H1 (cell line): ENCODE results near the gene PILRB. TPM values are rescaled to one million over a fixed set of nuclear protein-coding genes. Genes with fewer than 3 reads are reported as not detected.
"Not testable (repeated sequence)": the region's sequence is repeated elsewhere in the genome, so short reads cannot be mapped to it uniquely, and the experiment has no call there.

ENCODE experiments used
- CTCF ChIA-PET: fragments of 300-600 bp; sonication (Branson Sonifier 250); formaldehyde crosslinking; loops from one replicate; lab custom pipeline; 2021; ENCODE audit not compliant: partially characterized antibody; lab: Charles Lee
- POLR2A ChIA-PET: fragments of 300-600 bp; sonication (Branson Sonifier 250); formaldehyde crosslinking; loops from one replicate; lab custom pipeline; 2021; ENCODE audit warnings: inconsistent platforms; ENCODE audit not compliant: partially characterized antibody; lab: Charles Lee
- DNase-seq, 2 experiments: peaks; one replicate each; pipeline versions ENCODE4 v3.0.0 to v3.0.0-alpha.2; 2010 to 2022; ENCODE audit warnings: low spot score in 2 of 2, low read depth in 1 of 2, mixed read lengths in 1 of 2
- FAIRE-seq: peaks from 2 replicates; lab custom pipeline; 2011; peaks lifted over from hg19 to GRCh38; lab: Jason Lieb, UNC
- H2AFZ ChIP-seq: 2 replicates; pipeline ENCODE4 v1.8.1; 2012; ENCODE audit warnings: low read length, inconsistent platforms
- H2AK5ac ChIP-seq: 2 replicates; pipeline ENCODE4 v1.6.1; 2013; ENCODE audit warnings: low read depth, low read length
- H2BK120ac ChIP-seq: replicated peaks from 2 replicates; pipeline ENCODE3; 2013; ENCODE audit warnings: low read depth, low read length, inconsistent platforms
- H2BK12ac ChIP-seq: 2 replicates; pipeline ENCODE4 v1.6.1; 2013; ENCODE audit warnings: low read depth, low read length
- H2BK15ac ChIP-seq: 2 replicates; pipeline ENCODE4 v1.6.1; 2013; ENCODE audit warnings: low read length
- H2BK20ac ChIP-seq: 2 replicates; pipeline ENCODE4 v1.6.1; 2013; ENCODE audit warnings: low read length
- H2BK5ac ChIP-seq: 2 replicates; pipeline ENCODE4 v1.6.1; 2013; ENCODE audit warnings: low read depth, low read length
- H3K14ac ChIP-seq: 2 replicates; pipeline ENCODE4 v1.6.1; 2013; ENCODE audit warnings: inconsistent platforms; ENCODE audit not compliant: insufficient read length
- H3K18ac ChIP-seq: 2 replicates; pipeline ENCODE4 v1.6.1; 2013; ENCODE audit warnings: low read length; ENCODE audit errors: extremely low read depth
- H3K23ac ChIP-seq: 2 replicates; pipeline ENCODE4 v1.6.1; 2013; ENCODE audit warnings: inconsistent platforms; ENCODE audit not compliant: insufficient read length
- H3K23me2 ChIP-seq: 2 replicates; pipeline ENCODE4 v1.6.1; 2013; ENCODE audit warnings: low read depth, low read length
- H3K27ac ChIP-seq: 2 replicates; pipeline ENCODE4 v1.6.1; 2011; ENCODE audit warnings: low read depth, low read length, inconsistent platforms
- H3K27me3 ChIP-seq, 4 experiments: replicated peaks in 1 of 4; 1 replicate in 1 of 4; 2 replicates in 3 of 4; pipeline versions ENCODE4 v1.6.1 to v1.8.1; 2011 to 2013; ENCODE audit warnings: low read length in 3 of 4, mild to moderate bottlenecking in 3 of 4, inconsistent platforms in 2 of 4, mixed read lengths in 2 of 4, moderate library complexity in 1 of 4; ENCODE audit not compliant: control insufficient read depth in 3 of 4, insufficient read depth in 3 of 4; ENCODE audit errors: extremely low read depth in 1 of 4
- H3K36me3 ChIP-seq, 4 experiments: 2 replicates each; pipeline versions ENCODE4 v1.6.1 to v1.8.1; 2011 to 2013; ENCODE audit warnings: mild to moderate bottlenecking in 4 of 4, low read length in 3 of 4, moderate library complexity in 2 of 4, control low read depth in 1 of 4, inconsistent platforms in 1 of 4; ENCODE audit not compliant: insufficient read depth in 4 of 4, control insufficient read depth in 2 of 4
- H3K4ac ChIP-seq: replicated peaks from 2 replicates; pipeline ENCODE3; 2013; ENCODE audit warnings: low read length, low read depth, mixed read lengths, inconsistent platforms; ENCODE audit not compliant: insufficient read length
- H3K4me1 ChIP-seq, 4 experiments: replicated peaks in 1 of 4; 1 replicate in 1 of 4; 2 replicates in 3 of 4; pipeline versions ENCODE4 v1.6.1 to v1.8.1; 2011 to 2013; ENCODE audit warnings: low read length in 3 of 4, inconsistent platforms in 2 of 4, mixed read lengths in 1 of 4; ENCODE audit not compliant: insufficient read depth in 4 of 4, control insufficient read depth in 3 of 4
- H3K4me2 ChIP-seq, 2 experiments: 2 replicates each; pipeline versions ENCODE4 v1.6.1 to v1.8.1; 2011 to 2013; ENCODE audit warnings: low read depth in 2 of 2, low read length in 2 of 2, control low read depth in 1 of 2, inconsistent platforms in 1 of 2, mild to moderate bottlenecking in 1 of 2; ENCODE audit not compliant: insufficient read depth in 1 of 2
- H3K4me3 ChIP-seq, 4 experiments: fragments of 200-600, 300-600 bp in 1 of 4; sonication (generic), shearing (Covaris generic), sonication (Bioruptor Twin) in 1 of 4; 2 replicates each; pipeline versions ENCODE4 v1.5.1 to v1.8.1; 2011 to 2016; ENCODE audit warnings: low read length in 4 of 4, low read depth in 3 of 4, control low read depth in 2 of 4, inconsistent platforms in 2 of 4, mild to moderate bottlenecking in 2 of 4, mixed read lengths in 1 of 4, moderate library complexity in 1 of 4; ENCODE audit not compliant: insufficient read depth in 2 of 4; ENCODE audit errors: extremely low read depth in 1 of 4
- H3K56ac ChIP-seq: replicated peaks from 2 replicates; pipeline ENCODE3; 2013; ENCODE audit warnings: low read depth, mild to moderate bottlenecking, mixed read lengths, low read length, inconsistent platforms; ENCODE audit not compliant: insufficient read length
- H3K79me1 ChIP-seq: 2 replicates; pipeline ENCODE4 v1.6.1; 2013; ENCODE audit warnings: low read depth, low read length, control low read depth
- H3K79me2 ChIP-seq, 2 experiments: 2 replicates each; pipeline versions ENCODE4 v1.6.1 to v1.8.1; 2012 to 2013; ENCODE audit warnings: low read length in 2 of 2, mild to moderate bottlenecking in 2 of 2, inconsistent platforms in 1 of 2; ENCODE audit not compliant: insufficient read depth in 2 of 2, control insufficient read depth in 1 of 2
- H3K9ac ChIP-seq, 4 experiments: replicated peaks in 1 of 4; 1 replicate in 1 of 4; 2 replicates in 3 of 4; pipeline versions ENCODE4 v1.6.1 to v1.8.1; 2011 to 2013; ENCODE audit warnings: low read depth in 3 of 4, low read length in 3 of 4, control low read depth in 2 of 4, mild to moderate bottlenecking in 2 of 4, moderate library complexity in 2 of 4, inconsistent platforms in 1 of 4; ENCODE audit errors: extremely low read depth in 1 of 4
- H3K9me3 ChIP-seq, 2 experiments: 2 replicates each; pipeline versions ENCODE4 v1.6.1 to v1.8.1; 2012 to 2013; ENCODE audit warnings: mild to moderate bottlenecking in 2 of 2, moderate library complexity in 2 of 2, control low read depth in 1 of 2, inconsistent platforms in 1 of 2, low read depth in 1 of 2, low read length in 1 of 2, mixed read lengths in 1 of 2; ENCODE audit not compliant: insufficient read depth in 2 of 2
- H4K20me1 ChIP-seq, 2 experiments: replicated peaks in 1 of 2; 2 replicates each; pipeline versions ENCODE3 to v1.8.1; 2011 to 2013; ENCODE audit warnings: inconsistent platforms in 2 of 2, low read length in 2 of 2, mild to moderate bottlenecking in 1 of 2; ENCODE audit not compliant: insufficient read depth in 2 of 2, control insufficient read depth in 1 of 2
- H4K5ac ChIP-seq: 2 replicates; pipeline ENCODE4 v1.6.1; 2013; ENCODE audit warnings: low read length, low read depth, mixed read lengths, inconsistent platforms; ENCODE audit not compliant: insufficient read length
- H4K8ac ChIP-seq: 2 replicates; pipeline ENCODE4 v1.8.0; 2013; ENCODE audit warnings: mild to moderate bottlenecking, moderate library complexity, low read length, inconsistent platforms; ENCODE audit not compliant: insufficient read depth; ENCODE audit errors: extremely low read depth
- H4K91ac ChIP-seq: replicated peaks from 2 replicates; pipeline ENCODE3; 2013; ENCODE audit warnings: low read length, mixed read lengths, inconsistent platforms; ENCODE audit not compliant: insufficient read length
- WGBS, 2 experiments: shearing (Covaris generic) in 1 of 2; methylation state at CpG; one replicate each; pipeline versions ENCODE4 v1.1.6 to v1.1.7; 2013 to 2015; ENCODE audit warnings: low lambda C conversion rate in 2 of 2, mixed read lengths in 2 of 2, inconsistent platforms in 1 of 2, low coverage in 1 of 2, missing lambda C conversion rate in 1 of 2; ENCODE audit not compliant: insufficient replicate concordance in 2 of 2, insufficient coverage in 1 of 2, insufficient read length in 1 of 2; ENCODE audit errors: extremely low coverage in 1 of 2, missing lambda C conversion rate in 1 of 2; 5-methylcytosine and 5-hydroxymethylcytosine counted together
- polyA plus RNA-seq, 7 experiments: library from polyadenylated mRNA; depleted of rRNA in 3 of 7; stranded (reverse) in 5 of 7; unstranded in 2 of 7; fragments of >200 nt in 5 of 7; fragments of 200-250 nt in 2 of 7; gene quantifications; 1 replicate in 5 of 7; 2 replicates in 1 of 7; 4 replicates in 1 of 7; pipeline versions ENCODE4 v1.2.1 to v1.2.3, GENCODE V29; 2011 to 2013; ENCODE audit warnings: missing spikeins in 2 of 7, mixed read lengths in 2 of 7
- total RNA-seq: library from RNA; stranded (reverse); fragmentation: NEBNext Ultra II Directional; extraction: Animal tissue kit (Norgen Biotek cat#: 25700); gene quantifications from 2 replicates; pipeline ENCODE4 v1.2.1, GENCODE V29; 2021

The PILRB gene
- total and polyA plus RNA-seq, 2 of the 8 experiments (the other 6 are each of a cell fraction or from before 2014, with no cell fraction given) = 32.2 to 49.9 TPM

DNA sequence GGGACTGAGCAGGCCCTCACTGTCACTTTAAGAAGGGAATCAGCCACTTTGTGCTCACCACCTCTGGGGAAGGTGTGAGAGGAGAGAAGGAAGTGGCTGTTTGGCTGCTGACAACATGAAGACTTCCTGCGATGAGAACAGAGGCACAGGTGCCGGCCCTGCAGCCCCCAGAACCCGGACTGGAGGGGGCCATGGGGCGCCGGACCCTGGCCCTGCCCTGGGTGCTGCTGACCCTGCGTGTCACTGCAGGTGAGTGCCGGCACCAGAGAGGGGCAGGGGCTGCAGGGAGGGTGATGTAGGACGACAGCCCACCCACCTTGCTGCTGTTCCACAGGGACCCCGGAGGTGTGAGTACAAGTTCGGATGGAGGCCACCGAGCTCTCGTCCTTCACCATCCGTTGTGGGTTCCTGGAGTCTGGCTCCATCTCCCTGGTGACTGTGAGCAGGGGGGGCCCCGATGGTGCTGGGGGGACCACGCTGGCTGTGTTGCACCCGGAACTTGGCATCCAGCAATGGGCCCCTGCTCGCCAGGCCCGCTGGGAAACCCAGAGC lies 5.6 kb upstream of the PILRB start:
- POLR2A ChIA-PET = interaction anchor here (1.2 to 1.8 kb wide), 3 partner anchors 8 to 17 kb away, joined by 3 to 8 read pairs (median 7); no protein-coding TSS in a partner anchor
- H3K23me2 ChIP-seq, H2AFZ ChIP-seq, H2BK5ac ChIP-seq, H4K91ac ChIP-seq, H2BK120ac ChIP-seq, H3K18ac ChIP-seq, H3K4ac ChIP-seq, H2BK20ac ChIP-seq, H3K4me3 ChIP-seq, FAIRE-seq, H3K56ac ChIP-seq, H2BK12ac ChIP-seq, H2BK15ac ChIP-seq, H3K23ac ChIP-seq, H3K79me1 ChIP-seq, DNase-seq, H3K9me3 ChIP-seq, H4K8ac ChIP-seq, H3K79me2 ChIP-seq, H3K4me1 ChIP-seq, H2AK5ac ChIP-seq, H3K14ac ChIP-seq, H3K9ac ChIP-seq, H3K4me2 ChIP-seq, H3K27ac ChIP-seq, H4K5ac ChIP-seq, H3K27me3 ChIP-seq: not testable (repeated sequence)
- H3K36me3 ChIP-seq = peaks cover 29 to 76% (median 51%) of the 10 kb centered on the region in 4 experiments
- peaks cover 2 to 16% of the 10 kb centered on the region in 2 experiments for H4K20me1 ChIP-seq
- 99% methylated on average over 16 of the region's 18 CpGs; no CpG with 5 or more reads in 1 of the 2 experiments for WGBS, 2 experiments
- CTCF ChIA-PET = interaction anchor here (0.7 to 2.3 kb wide), 2 partner anchors 8 to 9 kb away, joined by 3 to 7 read pairs; no protein-coding TSS in a partner anchor
